ENCODE measurements around the gene PLCXD1.

- TF ChIP-seq FOXK2 (IDR thresholded peaks at IDR 0.05) (no peak), L3MBTL2 (conservative IDR thresholded peaks at IDR 0.05) (no peak), HDGF (IDR thresholded peaks at IDR 0.05; ENCODE audit: borderline replicate concordance) (no peak), FOXA1 (IDR thresholded peaks at IDR 0.05) (no peak), SP1 (IDR thresholded peaks at IDR 0.05) (no peak), LEF1 (IDR thresholded peaks at IDR 0.05; ENCODE audit: borderline replicate concordance) (no peak), TARDBP (IDR thresholded peaks at IDR 0.05) (no peak), ELF4 (IDR thresholded peaks at IDR 0.05) (no peak), NFRKB (IDR thresholded peaks at IDR 0.05) (no peak), SUZ12 (IDR thresholded peaks at IDR 0.05) (no peak), BHLHE40 (IDR thresholded peaks at IDR 0.05; ENCODE audit: borderline replicate concordance) (no peak)
Observed at GRCh38 chrX:262381-262909, 18.7 kb upstream of the PLCXD1 start.
